MG63 (cell line): ENCODE results near the gene EXD1. TPM values are rescaled to one million over a fixed set of nuclear protein-coding genes. Genes with fewer than 3 reads are reported as not detected.
"Not testable (repeated sequence)": the region's sequence is repeated elsewhere in the genome, so short reads cannot be mapped to it uniquely, and the experiment has no call there.

Source experiments
- DNase-seq: peaks from one replicate; pipeline ENCODE4 v3.0.0-alpha.2; 2020
- H3K27me3 ChIP-seq: fragments of 250-450 bp; sonication (Bioruptor Pico); 2 replicates; pipeline ENCODE4 v1.5.1; 2020; ENCODE audit warnings: mild to moderate bottlenecking, moderate library complexity
- H3K36me3 ChIP-seq: fragments of 250-450 bp; sonication (Bioruptor Pico); 2 replicates; pipeline ENCODE4 v1.5.1; 2020; ENCODE audit warnings: mild to moderate bottlenecking, moderate library complexity
- H3K4me3 ChIP-seq: fragments of 250-450 bp; sonication (Bioruptor Pico); 2 replicates; pipeline ENCODE4 v1.5.1; 2020; ENCODE audit warnings: mild to moderate bottlenecking, moderate library complexity
- H3K9me3 ChIP-seq: fragments of 250-450 bp; sonication (Bioruptor Pico); 2 replicates; pipeline ENCODE4 v1.5.1; 2020; ENCODE audit warnings: mild to moderate bottlenecking, moderate library complexity
- total RNA-seq: library from RNA; depleted of rRNA; stranded (reverse); fragments of >200 nt; shearing (Covaris generic); gene quantifications from 2 replicates; pipeline ENCODE4 v1.2.3, GENCODE V29; 2014; ENCODE audit warnings: low replicate concordance

The EXD1 gene
- total RNA-seq, 1 experiment from 2014 or later, result not detected

GRCh38 chr15:41180206-41180789 is 50.3 kb downstream of the EXD1 start:
- Histone ChIP-seq H3K4me3 (no peak overlapping the region), H3K36me3 (no peaks in the 10 kb centered on the region), H3K27me3 (no peaks in the 10 kb centered on the region), H3K9me3 (no peaks in the 10 kb centered on the region)
- no peak for DNase-seq

GRCh38 chr15:41169781-41170180 is 60.8 kb downstream of the EXD1 start:
- DNase-seq, result no peak
- no peaks in the 10 kb centered on the region for H3K36me3 ChIP-seq

DNA sequence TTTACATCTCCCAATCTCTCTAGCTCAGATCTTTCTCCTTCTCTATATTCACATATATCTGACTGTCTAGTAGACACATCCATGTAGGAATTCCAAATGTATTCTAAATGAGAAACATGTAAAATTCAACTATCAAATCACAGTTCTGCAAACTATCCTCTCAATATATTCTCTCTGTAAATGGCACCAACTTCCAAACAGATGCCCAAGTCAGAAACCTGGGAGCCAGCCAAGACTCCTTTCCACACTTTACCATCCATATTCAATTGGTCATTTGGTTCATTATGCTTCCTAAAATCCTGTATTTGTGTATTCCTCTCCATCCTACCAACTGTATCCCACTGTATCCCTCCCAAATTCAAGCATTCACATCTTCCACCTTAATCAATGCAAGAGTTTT is 61.5 kb downstream of the EXD1 start:
- no peak for DNase-seq
- Histone ChIP-seq H3K4me3 (no peak overlapping the region), H3K36me3 (no peaks in the 10 kb centered on the region), H3K9me3 (no peaks in the 10 kb centered on the region), H3K27me3 (no peaks in the 10 kb centered on the region)

More at GRCh38 chr15:41169781-41170180, 60.8 kb downstream of the EXD1 start:
- Histone ChIP-seq H3K4me3 (no peak overlapping the region), H3K9me3 (no peaks in the 10 kb centered on the region), H3K27me3 (no peaks in the 10 kb centered on the region)

GRCh38 chr15:41161736-41162135 is 68.8 kb downstream of the EXD1 start:
- Histone ChIP-seq H3K9me3 (no peaks in the 10 kb centered on the region), H3K4me3 (no peak overlapping the region), H3K36me3 (no peaks in the 10 kb centered on the region), H3K27me3 (no peaks in the 10 kb centered on the region)
- DNase-seq, result no peak

DNA sequence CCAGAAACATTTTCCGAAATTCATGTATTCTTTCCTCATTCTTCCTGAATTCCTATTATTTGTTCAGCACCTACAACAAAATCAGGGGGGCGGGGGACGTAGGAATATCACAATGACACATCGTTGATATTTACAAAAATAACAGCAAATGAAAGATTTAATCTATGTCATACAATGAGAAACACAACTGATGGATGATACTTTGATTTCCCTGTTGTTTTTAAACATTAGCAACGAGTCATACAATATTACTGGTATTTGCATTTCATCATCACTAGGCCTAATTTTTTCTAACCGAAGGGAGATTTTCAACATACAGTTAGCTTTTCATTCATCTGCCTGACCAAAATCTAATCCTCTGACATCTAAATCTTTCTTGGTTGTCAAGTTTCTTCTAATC is 69.2 kb downstream of the EXD1 start:
- no peaks in the 10 kb centered on the region for H3K9me3 ChIP-seq
- DNase-seq, result no peak
- no peaks in the 10 kb centered on the region for H3K36me3 ChIP-seq
- no peaks in the 10 kb centered on the region for H3K27me3 ChIP-seq
- no peak overlapping the region for H3K4me3 ChIP-seq

DNA sequence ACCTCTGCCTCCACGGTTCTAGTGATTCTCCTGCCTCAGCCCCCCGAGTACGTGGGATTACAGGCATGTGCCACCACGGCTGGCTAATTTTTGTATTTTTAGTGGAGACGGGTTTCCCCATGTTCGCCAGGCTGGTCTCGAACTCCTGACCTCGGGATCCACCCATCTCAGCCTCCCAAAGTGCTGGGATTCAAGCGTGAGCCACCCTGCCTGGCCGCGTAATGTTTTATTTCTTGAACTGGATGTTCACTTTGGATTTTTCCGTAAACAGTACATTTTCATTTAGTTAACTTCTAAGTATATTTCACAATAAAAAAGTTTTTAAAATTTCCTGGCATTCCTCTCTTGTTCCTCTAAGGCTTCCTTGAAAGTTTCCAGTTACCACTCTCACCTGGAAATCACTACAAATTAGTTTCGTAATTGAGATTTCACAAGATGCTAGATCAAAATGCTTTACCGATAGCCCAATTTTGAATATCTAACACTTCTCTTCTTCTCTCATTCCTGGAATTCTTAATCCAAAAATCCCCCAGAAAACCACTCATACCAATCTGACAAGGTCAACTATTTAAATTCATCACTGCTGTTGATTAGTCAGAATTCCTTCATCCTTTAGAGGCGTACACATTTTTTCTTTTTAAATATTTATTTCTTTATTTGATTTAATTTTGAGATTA is 69.8 kb downstream of the EXD1 start:
- Histone ChIP-seq H3K36me3 (no peaks in the 10 kb centered on the region), H3K9me3 (no peaks in the 10 kb centered on the region), H3K4me3 (no peak overlapping the region), H3K27me3 (no peaks in the 10 kb centered on the region)
- no peak for DNase-seq

GRCh38 chr15:41154412-41154811 is 76.1 kb downstream of the EXD1 start:
- Histone ChIP-seq H3K4me3 (no peak overlapping the region), H3K36me3 (no peaks in the 10 kb centered on the region), H3K9me3 (no peaks in the 10 kb centered on the region), H3K27me3 (no peaks in the 10 kb centered on the region)
- no peak for DNase-seq

DNA sequence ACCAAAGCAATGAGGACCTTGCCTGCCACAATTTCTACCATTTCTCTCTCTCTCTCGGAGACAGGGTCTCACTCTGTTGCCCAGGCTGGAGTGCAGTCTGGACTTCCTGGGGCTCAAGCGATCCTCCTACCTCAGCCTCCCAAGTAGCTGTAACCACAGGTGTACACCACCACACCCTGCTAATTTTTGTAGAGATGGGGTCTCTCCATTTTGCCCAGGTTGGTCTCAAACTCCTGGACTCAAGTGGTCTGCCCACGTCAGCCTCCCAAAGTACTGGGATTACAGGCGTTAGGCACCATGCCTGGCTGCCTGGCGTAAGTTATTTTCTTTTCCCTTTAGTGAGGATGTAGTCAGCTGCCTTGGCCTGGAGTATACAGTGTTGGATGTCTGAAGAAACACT is 76.8 kb downstream of the EXD1 start:
- H3K27me3 ChIP-seq, result no peaks in the 10 kb centered on the region
- H3K9me3 ChIP-seq, result no peaks in the 10 kb centered on the region
- no peak overlapping the region for H3K4me3 ChIP-seq
- DNase-seq, result no peak
- no peaks in the 10 kb centered on the region for H3K36me3 ChIP-seq

- DNase-seq, result no peak
- H3K4me3 ChIP-seq, result no peak overlapping the region
- no peaks in the 10 kb centered on the region for H3K36me3 ChIP-seq
- H3K9me3 ChIP-seq, result no peaks in the 10 kb centered on the region
- H3K27me3 ChIP-seq, result no peaks in the 10 kb centered on the region
Observed at GRCh38 chr15:41151451-41152005, 79.0 kb downstream of the EXD1 start.

DNA sequence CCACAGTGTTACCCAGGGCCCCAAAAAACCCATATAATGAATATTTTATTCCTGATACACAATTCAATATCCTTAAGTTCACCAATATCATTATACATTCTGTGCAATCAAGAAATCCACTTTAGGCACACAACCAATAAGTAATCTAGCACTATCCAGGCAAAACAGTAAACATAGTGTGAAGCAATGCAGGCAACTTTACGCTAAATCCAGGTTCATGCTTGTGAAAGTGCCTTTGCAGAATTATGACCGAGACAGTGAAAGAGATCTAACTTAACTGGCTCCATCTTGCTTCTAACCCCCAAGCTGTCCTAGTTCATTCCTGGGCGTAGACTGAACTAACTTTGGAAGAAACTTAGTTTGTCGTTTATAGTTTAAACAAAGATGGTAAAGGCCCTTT is 80.3 kb downstream of the EXD1 start:
- no peaks in the 10 kb centered on the region for H3K9me3 ChIP-seq
- H3K27me3 ChIP-seq, result no peaks in the 10 kb centered on the region
- DNase-seq, result no peak
- no peak overlapping the region for H3K4me3 ChIP-seq
- no peaks in the 10 kb centered on the region for H3K36me3 ChIP-seq

GRCh38 chr15:41148065-41148464 is 82.5 kb downstream of the EXD1 start:
- Histone ChIP-seq H3K4me3 (no peak overlapping the region), H3K9me3 (no peaks in the 10 kb centered on the region), H3K27me3 (no peaks in the 10 kb centered on the region), H3K36me3 (no peaks in the 10 kb centered on the region)
- DNase-seq, result no peak

DNA sequence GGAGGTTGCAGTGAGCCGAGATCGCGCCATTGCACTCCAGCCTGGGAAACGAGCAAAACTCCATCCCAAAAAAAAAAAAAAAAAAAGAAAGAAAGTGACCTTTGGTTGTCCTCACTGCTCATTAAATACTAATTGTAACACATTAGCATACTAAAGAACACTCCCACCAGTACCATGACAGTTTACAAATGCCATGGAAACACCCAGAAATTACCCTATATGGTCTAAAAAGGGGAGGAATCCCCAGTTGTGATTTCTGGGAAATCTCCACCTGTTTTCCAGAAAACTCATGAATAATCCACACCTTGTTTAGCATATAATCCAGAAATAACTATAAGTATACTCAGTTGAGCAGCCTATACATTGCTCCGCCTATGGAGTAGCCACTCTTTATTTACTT is 90.9 kb downstream of the EXD1 start:
- H3K36me3 ChIP-seq, result no peaks in the 10 kb centered on the region
- H3K9me3 ChIP-seq, result no peaks in the 10 kb centered on the region
- DNase-seq, result no peak
- no peaks in the 10 kb centered on the region for H3K27me3 ChIP-seq
- no peak overlapping the region for H3K4me3 ChIP-seq

GRCh38 chr15:41139112-41139511 is 91.4 kb downstream of the EXD1 start:
- H3K27me3 ChIP-seq, H3K4me3 ChIP-seq, H3K9me3 ChIP-seq, DNase-seq, H3K36me3 ChIP-seq: not testable (repeated sequence)

DNA sequence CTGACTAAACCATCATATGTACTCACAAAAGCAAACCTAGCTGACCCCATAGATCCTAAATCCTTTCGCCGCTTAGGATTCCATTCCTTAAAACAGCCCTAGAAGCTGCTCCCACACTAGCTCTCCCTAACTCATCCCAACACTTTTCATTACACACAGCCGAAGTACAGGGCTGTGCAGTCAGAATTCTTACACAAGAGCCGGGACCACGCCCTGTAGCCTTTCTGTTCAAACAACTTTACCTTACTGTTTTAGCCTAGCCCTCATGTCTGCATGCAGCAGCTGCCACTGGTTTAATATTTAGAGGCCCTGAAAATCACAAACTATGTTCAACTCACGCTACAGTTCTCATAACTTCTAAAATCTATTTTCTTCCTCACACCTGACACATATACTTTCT is 95.0 kb downstream of the EXD1 start:
- not testable (repeated sequence) for H3K4me3 ChIP-seq, H3K27me3 ChIP-seq, H3K9me3 ChIP-seq, H3K36me3 ChIP-seq, DNase-seq

DNA sequence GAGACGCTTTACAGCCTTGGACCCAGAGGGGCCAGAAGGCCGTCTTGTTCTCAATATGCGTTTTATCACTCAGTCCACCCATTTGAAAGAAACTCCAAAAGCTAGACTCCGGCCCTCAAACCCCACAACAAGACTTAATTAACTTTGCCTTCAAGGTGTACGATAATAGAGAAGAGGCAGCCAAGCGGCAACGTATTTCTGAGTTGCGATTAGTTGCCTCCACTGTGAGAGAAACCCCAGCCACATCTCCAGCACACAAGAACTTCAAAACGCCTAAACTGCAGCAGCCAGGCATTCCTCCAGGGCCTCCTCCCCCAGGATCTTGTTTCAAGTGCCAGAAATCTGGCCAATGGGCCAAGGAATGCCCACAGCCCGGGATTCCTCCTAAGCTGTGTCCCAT is 97.1 kb downstream of the EXD1 start:
- no peak for DNase-seq
- no peaks in the 10 kb centered on the region for H3K36me3 ChIP-seq
- H3K9me3 ChIP-seq, result no peaks in the 10 kb centered on the region
- no peaks in the 10 kb centered on the region for H3K27me3 ChIP-seq
- no peak overlapping the region for H3K4me3 ChIP-seq
